SK-N-SH (cell line): ENCODE measurements around the gene SRGAP1. TPM values are rescaled to one million over a fixed set of nuclear protein-coding genes. Genes with fewer than 3 reads are reported as not detected.

Source experiments
- CTCF ChIA-PET: fragments of 300-600, 350-600 bp; formaldehyde crosslinking; extraction: SDS; loops from one replicate; lab custom pipeline; 2021; lab: Yijun Ruan, JAX
- POLR2A ChIA-PET: fragments of 350-600 bp; sonication (Branson Sonifier 250); formaldehyde crosslinking; extraction: SDS; loops from one replicate; lab custom pipeline; 2020; ENCODE audit warnings: antibody characterized with exemption, inconsistent platforms; lab: Yijun Ruan, JAX
- DNase-seq: peaks from one replicate; pipeline ENCODE4 v3.0.0; 2012
- H2AFZ ChIP-seq: fragments of 200-600 bp; sonication (generic); 2 replicates; pipeline ENCODE4 v1.8.1; 2016; ENCODE audit warnings: antibody characterized with exemption, mild to moderate bottlenecking, low read depth
- H3F3A ChIP-seq: fragments of 200-600 bp; sonication (generic); replicated peaks from 2 replicates; pipeline ENCODE3; 2016; ENCODE audit warnings: antibody characterized with exemption, mild to moderate bottlenecking; ENCODE audit not compliant: insufficient read depth
- H3K27ac ChIP-seq, 2 experiments: fragments of 200-500 bp in 1 of 2; fragments of 200-600 bp in 1 of 2; sonication (Bioruptor generic) in 1 of 2; sonication (generic), shearing (Covaris generic) in 1 of 2; 2 replicates each; pipeline versions ENCODE4 v1.5.1 to v1.6.1; 2014 to 2016; ENCODE audit warnings: low read depth in 2 of 2, inconsistent platforms in 1 of 2, low read length in 1 of 2, mild to moderate bottlenecking in 1 of 2, mixed read lengths in 1 of 2
- H3K27me3 ChIP-seq: fragments of 200-600 bp; sonication (generic), shearing (Covaris generic); 2 replicates; pipeline ENCODE4 v1.6.1; 2016; ENCODE audit warnings: mixed run types; ENCODE audit not compliant: insufficient read depth
- H3K36me3 ChIP-seq, 2 experiments: fragments of 200-500 bp in 1 of 2; fragments of 200-600 bp in 1 of 2; sonication (Bioruptor generic) in 1 of 2; sonication (generic) in 1 of 2; replicated peaks in 1 of 2; 2 replicates each; pipeline versions ENCODE3 to v1.5.1; 2014 to 2016; ENCODE audit warnings: low read length in 1 of 2, mild to moderate bottlenecking in 1 of 2; ENCODE audit not compliant: insufficient read depth in 2 of 2, control insufficient read depth in 1 of 2
- H3K4me1 ChIP-seq, 2 experiments: fragments of 200-500 bp in 1 of 2; fragments of 200-600 bp in 1 of 2; sonication (Bioruptor generic) in 1 of 2; sonication (generic), shearing (Covaris generic) in 1 of 2; 2 replicates each; pipeline versions ENCODE4 v1.5.1 to v1.6.1; 2014 to 2016; ENCODE audit warnings: low read depth in 1 of 2, low read length in 1 of 2, mixed run types in 1 of 2; ENCODE audit not compliant: insufficient read depth in 2 of 2, control insufficient read depth in 1 of 2
- H3K4me2 ChIP-seq: fragments of 200-600 bp; sonication (generic), shearing (Covaris generic); 2 replicates; pipeline ENCODE4 v1.6.1; 2017; ENCODE audit warnings: mixed run types
- H3K4me3 ChIP-seq, 2 experiments: fragments of 200-500 bp in 1 of 2; fragments of 200-600 bp in 1 of 2; sonication (Bioruptor generic) in 1 of 2; sonication (generic), shearing (Covaris generic) in 1 of 2; 2 replicates each; pipeline versions ENCODE4 v1.5.1 to v1.8.1; 2014 to 2016; ENCODE audit warnings: low read depth in 2 of 2, inconsistent platforms in 1 of 2, low read length in 1 of 2, mild to moderate bottlenecking in 1 of 2, mixed read lengths in 1 of 2, moderate library complexity in 1 of 2
- H3K79me2 ChIP-seq: fragments of 200-600 bp; sonication (generic); 2 replicates; pipeline ENCODE4 v1.8.1; 2017; ENCODE audit warnings: mild to moderate bottlenecking; ENCODE audit not compliant: insufficient read depth
- H3K9ac ChIP-seq: fragments of 200-600 bp; sonication (generic); 2 replicates; pipeline ENCODE4 v1.6.1; 2017; ENCODE audit warnings: mixed run types
- H3K9me2 ChIP-seq: fragments of 200-600 bp; sonication (generic); 2 replicates; pipeline ENCODE4 v1.6.1; 2017; ENCODE audit warnings: mixed run types
- H3K9me3 ChIP-seq: fragments of 200-600 bp; sonication (generic); 2 replicates; pipeline ENCODE4 v1.6.1; 2017; ENCODE audit warnings: mixed run types, mild to moderate bottlenecking, moderate library complexity
- H4K20me1 ChIP-seq: fragments of 200-600 bp; sonication (generic); 2 replicates; pipeline ENCODE4 v1.6.1; 2017; ENCODE audit warnings: mild to moderate bottlenecking, mixed run types; ENCODE audit not compliant: insufficient read depth
- CTCF ChIP-seq: fragments of 200-600 bp; sonication (generic); IDR thresholded peaks from 2 replicates; pipeline ENCODE4 v1.6.1; 2017; ENCODE audit warnings: antibody characterized with exemption, mild to moderate bottlenecking, moderate library complexity
- ELF1 ChIP-seq: IDR thresholded peaks from 2 replicates; pipeline ENCODE4 v1.4.0; 2012
- EP300 ChIP-seq, 2 experiments: IDR thresholded peaks; 2 replicates each; pipeline versions ENCODE4 v1.4.0 to v1.6.1; 2012; ENCODE audit warnings: borderline replicate concordance in 1 of 2, low read depth in 1 of 2, low read length in 1 of 2
- EZH2phosphoT487 ChIP-seq: fragments of 200-600 bp; sonication (generic); IDR thresholded peaks from 2 replicates; pipeline ENCODE4 v1.6.1; 2017; ENCODE audit warnings: low read depth, mixed run types, mild to moderate bottlenecking, antibody characterized with exemption, moderate library complexity, borderline replicate concordance
- FOSL2 ChIP-seq: IDR thresholded peaks from 2 replicates; pipeline ENCODE4 v1.4.0; 2012; ENCODE audit warnings: low read depth, mild to moderate bottlenecking, moderate library complexity, borderline replicate concordance
- FOXJ3 ChIP-seq: sonication (generic); formaldehyde crosslinking; IDR thresholded peaks from 2 replicates; pipeline ENCODE4 v1.5.1; 2020; ENCODE audit warnings: mild to moderate bottlenecking, missing genetic modification reagents
- FOXM1 ChIP-seq: IDR thresholded peaks from 2 replicates; pipeline ENCODE4 v1.4.0; 2012; ENCODE audit warnings: low read depth, mild to moderate bottlenecking
- IRF3 ChIP-seq: fragments of 150-350 bp; IDR thresholded peaks from 2 replicates; pipeline ENCODE4 v1.6.1; 2016; ENCODE audit warnings: mild to moderate bottlenecking, low read depth, low read length
- JUND ChIP-seq: IDR thresholded peaks from 2 replicates; pipeline ENCODE4 v1.4.0; 2012
- MXI1 ChIP-seq: IDR thresholded peaks from 2 replicates; pipeline ENCODE4 v1.6.1; 2012; ENCODE audit warnings: mild to moderate bottlenecking, low read depth, low read length, improper control_type of control experiment
- NRF1 ChIP-seq: IDR thresholded peaks from 2 replicates; pipeline ENCODE4 v1.6.1; 2012; ENCODE audit warnings: low read depth, mild to moderate bottlenecking, low read length
- PBX3 ChIP-seq: IDR thresholded peaks from 2 replicates; pipeline ENCODE4; 2012
- POLR2AphosphoS5 ChIP-seq: IDR thresholded peaks from 2 replicates; pipeline ENCODE4 v1.6.1; 2012; ENCODE audit warnings: low read depth, low read length
- RAD21 ChIP-seq: IDR thresholded peaks from 2 replicates; pipeline ENCODE4 v1.6.1; 2012; ENCODE audit warnings: mild to moderate bottlenecking, low read length
- RCOR1 ChIP-seq: fragments of 150-350 bp; IDR thresholded peaks from 2 replicates; pipeline ENCODE4 v1.6.1; 2017; ENCODE audit warnings: antibody characterized with exemption, low read length
- REST ChIP-seq: IDR thresholded peaks from 2 replicates; pipeline ENCODE4 v1.6.1; 2012; ENCODE audit warnings: mild to moderate bottlenecking, low read depth, low read length, moderate library complexity
- SIN3A ChIP-seq: IDR thresholded peaks from 2 replicates; pipeline ENCODE4 v1.6.1; 2012; ENCODE audit warnings: low read depth, mild to moderate bottlenecking, low read length, moderate library complexity, borderline replicate concordance
- SMC3 ChIP-seq: IDR thresholded peaks from 2 replicates; pipeline ENCODE4 v1.6.1; 2012; ENCODE audit warnings: low read depth, low read length, improper control_type of control experiment
- TAF1 ChIP-seq: IDR thresholded peaks from 2 replicates; pipeline ENCODE4 v1.6.1; 2012; ENCODE audit warnings: low read depth, mild to moderate bottlenecking, low read length, moderate library complexity, borderline replicate concordance
- TEAD4 ChIP-seq: IDR thresholded peaks from 2 replicates; pipeline ENCODE4 v1.4.0; 2012; ENCODE audit warnings: mild to moderate bottlenecking, borderline replicate concordance; ENCODE audit not compliant: insufficient read depth
- YY1 ChIP-seq: IDR thresholded peaks from 2 replicates; pipeline ENCODE4 v1.4.0; 2012; ENCODE audit warnings: low read depth, mild to moderate bottlenecking
- WGBS: methylation state at CpG from one replicate; pipeline ENCODE4 v1.1.6; 2017; ENCODE audit warnings: low lambda C conversion rate; 5-methylcytosine and 5-hydroxymethylcytosine counted together
- polyA plus RNA-seq, 3 experiments: library from polyadenylated mRNA; depleted of rRNA; stranded (reverse); fragments of >200 nt; gene quantifications; 2 replicates each; pipeline ENCODE4 v1.2.3, GENCODE V29; 2012

SRGAP1 gene
- polyA plus RNA-seq, 1 of the 3 experiments (the other 2 are of a cell fraction) = 2.6 TPM

- Histone ChIP-seq H4K20me1 (no peaks in the 10 kb centered on the region), H3K27me3 (no peaks in the 10 kb centered on the region), H3K9me2 (no peaks in the 10 kb centered on the region), H3K4me2 (no peak overlapping the region), H2AFZ (no peak overlapping the region), H3K27ac (no peak overlapping the region), H3K9me3 (no peaks in the 10 kb centered on the region), H3K4me1 (peaks cover 0 to 2% of the 10 kb centered on the region in 2 experiments; a peak in 2 of 4 replicates), H3K79me2 (no peaks in the 10 kb centered on the region), H3K4me3 (no peak overlapping the region), H3K36me3 (peaks cover 6 to 16% of the 10 kb centered on the region in 2 experiments), H3F3A (no peaks in the 10 kb centered on the region), H3K9ac (no peak overlapping the region)
- DNase-seq = no peak
- POLR2A ChIA-PET = no interaction called here
- CTCF ChIA-PET = no interaction called here
- WGBS = 95% methylated on average over 3 of the region's 3 CpGs
- no peak for TF ChIP-seq TEAD4
- TF ChIP-seq FOXJ3 (CRISPR knock-in tag) = no peak
- no peak for TF ChIP-seq RCOR1
- no peak for TF ChIP-seq FOSL2
Observed at GRCh38 chr12:64124511-64125197, 280.2 kb downstream of the SRGAP1 start.

- 94% methylated on average over 6 of the region's 6 CpGs for WGBS
- ChIA-PET POLR2A (no interaction called here), CTCF (no interaction called here)
- H3K9ac ChIP-seq = no peak overlapping the region
- no peaks in the 10 kb centered on the region for H3K9me2 ChIP-seq
- H2AFZ ChIP-seq = no peak overlapping the region
- H3K4me3 ChIP-seq = no peak overlapping the region
- H3K27me3 ChIP-seq = no peaks in the 10 kb centered on the region
- DNase-seq = no peak
- no peaks in the 10 kb centered on the region for H4K20me1 ChIP-seq
- no peaks in the 10 kb centered on the region for H3F3A ChIP-seq
- H3K79me2 ChIP-seq = no peaks in the 10 kb centered on the region
- peaks cover 0 to 2% of the 10 kb centered on the region in 2 experiments; a peak in 2 of 4 replicates for H3K4me1 ChIP-seq
- no peak overlapping the region for H3K4me2 ChIP-seq
- H3K36me3 ChIP-seq = peaks cover 7 to 21% of the 10 kb centered on the region in 2 experiments
- H3K27ac ChIP-seq = no peak overlapping the region
- H3K9me3 ChIP-seq = no peaks in the 10 kb centered on the region
- TF ChIP-seq JUND (no peak), POLR2AphosphoS5 (no peak), REST (no peak), FOXM1 (no peak), EZH2phosphoT487 (no peak), RAD21 (no peak), SIN3A (no peak), SMC3 (no peak), PBX3 (no peak), EP300 (IDR thresholded peaks at IDR 0.05; ENCODE audit: borderline replicate concordance in 1 of 2, low read depth in 1 of 2, low read length in 1 of 2) (no peak), IRF3 (no peak), NRF1 (no peak), TAF1 (no peak), MXI1 (no peak), YY1 (no peak), CTCF (no peak), ELF1 (no peak)
Observed at GRCh38 chr12:64125913-64126312, 281.4 kb downstream of the SRGAP1 start.
